GM18909 (cell line): ENCODE measurements around the gene PEAR1.

Experiments
- ATAC-seq: cut with Tn5 transposase; IDR thresholded peaks from one replicate; pipeline ENCODE4 v1.9.1; 2021; ENCODE audit warnings: mild to moderate bottlenecking; ENCODE audit not compliant: unreplicated experiment, poor library complexity

PEAR1 gene

GRCh38 chr1:156951371-156951770, 57.9 kb downstream of the PEAR1 start:
- ATAC-seq, result no peak

- ATAC-seq, result no peak
Observed at GRCh38 chr1:156953571-156953970, 60.1 kb downstream of the PEAR1 start.

GRCh38 chr1:156956333-156956732, 62.8 kb downstream of the PEAR1 start:
- no peak for ATAC-seq

- ATAC-seq, result no peak
Observed at GRCh38 chr1:156957634-156958033, 64.1 kb downstream of the PEAR1 start.

GRCh38 chr1:156958247-156958714, 64.8 kb downstream of the PEAR1 start:
- ATAC-seq, result no peak

GRCh38 chr1:156959414-156959813, 65.9 kb downstream of the PEAR1 start:
- ATAC-seq, result no peak

- no peak for ATAC-seq
Observed at GRCh38 chr1:156959925-156960324, 66.4 kb downstream of the PEAR1 start.

GRCh38 chr1:156961709-156962108, 68.2 kb downstream of the PEAR1 start:
- ATAC-seq, result no peak

- ATAC-seq, result no peak
Observed at GRCh38 chr1:156963621-156964020, 70.1 kb downstream of the PEAR1 start.

- no peak for ATAC-seq
Observed at GRCh38 chr1:156964441-156964840, 70.9 kb downstream of the PEAR1 start.
